Measurements from ENCODE around the gene NT5DC3.

Gene NT5DC3

GRCh38 chr12:103783744-103784664 is 57.0 kb downstream of the NT5DC3 start:
- DNase-seq (ENCODE audit: low read depth in 2 of 2): no peak

GRCh38 chr12:103782399-103782798 is 58.6 kb downstream of the NT5DC3 start:
- no peak for DNase-seq (ENCODE audit: low read depth in 2 of 2)

- DNase-seq (ENCODE audit: low read depth in 2 of 2): no peak
Measured at GRCh38 chr12:103780992-103781391, 60.0 kb downstream of the NT5DC3 start.

GRCh38 chr12:103780093-103780440 is 61.0 kb downstream of the NT5DC3 start:
- DNase-seq (ENCODE audit: low read depth in 2 of 2): no peak

- DNase-seq (ENCODE audit: low read depth in 2 of 2): no peak
Measured at GRCh38 chr12:103779410-103780092, 61.5 kb downstream of the NT5DC3 start.

GRCh38 chr12:103778781-103779180 is 62.3 kb downstream of the NT5DC3 start:
- no peak for DNase-seq (ENCODE audit: low read depth in 2 of 2)

- no peak for DNase-seq (ENCODE audit: low read depth in 2 of 2)
Measured at GRCh38 chr12:103774977-103775560, 66.0 kb downstream of the NT5DC3 start.

GRCh38 chr12:103773109-103773910 is 67.7 kb downstream of the NT5DC3 start:
- DNase-seq (ENCODE audit: low read depth in 2 of 2): no peak

GRCh38 chr12:103772367-103773108 is 68.5 kb downstream of the NT5DC3 start:
- DNase-seq (ENCODE audit: low read depth in 2 of 2): no peak

DNA sequence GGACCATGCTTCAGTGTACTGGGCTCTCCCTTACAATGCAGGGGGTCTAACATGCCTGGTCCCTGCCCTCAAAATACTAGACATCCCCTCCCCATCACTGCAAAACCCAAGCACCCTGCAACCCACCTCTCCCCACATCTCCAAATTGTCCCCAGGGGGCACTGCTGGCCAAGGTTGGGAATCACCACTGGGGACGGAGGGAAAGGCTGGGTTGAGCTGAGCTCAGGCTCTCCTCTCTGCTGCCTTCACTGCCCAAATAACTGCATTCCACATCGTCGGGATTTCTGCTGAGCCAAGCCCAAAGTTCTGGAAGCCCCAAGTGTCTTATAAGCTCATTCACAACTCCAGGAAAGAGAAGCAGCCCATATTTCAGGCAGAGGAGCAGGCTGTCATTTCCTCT is 69.6 kb downstream of the NT5DC3 start:
- no peak for DNase-seq (ENCODE audit: low read depth in 2 of 2)

DNA sequence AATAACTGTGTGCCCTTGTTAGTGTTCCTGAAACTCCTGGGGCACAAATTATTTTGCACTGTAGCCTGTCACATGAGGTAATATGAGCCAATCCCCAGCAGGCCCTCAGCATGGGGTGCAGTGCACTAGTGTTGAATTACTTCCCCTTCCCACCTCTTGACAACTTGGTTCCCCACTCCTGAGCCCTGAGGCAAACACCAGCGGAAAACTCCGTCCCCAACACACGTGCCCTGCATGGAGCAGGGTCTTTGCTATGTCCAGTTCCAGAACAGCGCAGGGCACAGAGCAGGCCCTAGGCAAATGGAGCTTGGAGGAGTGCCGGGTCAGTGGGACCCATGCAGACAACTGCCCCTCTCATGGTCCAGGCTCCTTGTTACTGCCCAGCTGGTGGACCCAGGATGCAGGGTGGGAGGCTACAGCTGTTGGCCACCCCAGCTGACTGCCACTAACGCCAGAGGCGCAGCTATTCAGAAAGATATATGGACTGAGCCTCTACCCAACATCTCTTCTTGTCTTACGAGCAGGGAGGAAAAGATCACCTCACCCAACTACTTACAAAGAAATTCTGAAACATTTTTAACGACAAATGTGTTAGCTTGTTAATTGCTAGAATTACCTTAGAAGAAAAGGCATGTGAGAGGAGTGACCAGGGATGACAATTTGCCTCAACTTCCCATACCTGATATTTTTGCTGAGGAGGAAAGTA is 71.6 kb downstream of the NT5DC3 start:
- DNase-seq (ENCODE audit: low read depth in 2 of 2): no peak

GRCh38 chr12:103768467-103769123 is 72.4 kb downstream of the NT5DC3 start:
- no peak for DNase-seq (ENCODE audit: low read depth in 2 of 2)

GRCh38 chr12:103766028-103766427 is 75.0 kb downstream of the NT5DC3 start:
- no peak for DNase-seq (ENCODE audit: low read depth in 2 of 2)

DNA sequence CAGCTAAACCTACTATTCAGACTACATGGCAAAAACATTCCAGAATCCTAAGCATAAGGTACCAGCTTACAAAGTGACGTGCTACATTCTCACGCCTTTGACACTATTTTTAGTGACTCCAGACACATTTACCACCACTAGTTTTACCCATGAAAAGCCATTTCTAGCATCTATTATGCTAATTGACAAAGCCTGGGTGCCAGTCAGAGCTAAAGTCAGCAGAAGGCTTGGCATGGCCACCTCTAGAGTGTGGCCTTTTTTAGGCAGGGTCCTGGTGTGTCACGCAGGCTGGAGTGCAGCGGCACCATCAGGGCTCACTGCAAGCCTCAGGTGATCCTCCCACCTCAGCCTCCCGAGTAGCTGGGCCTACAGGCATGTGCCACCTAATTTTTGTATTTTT is 75.7 kb downstream of the NT5DC3 start:
- no peak for DNase-seq (ENCODE audit: low read depth in 2 of 2)

DNA sequence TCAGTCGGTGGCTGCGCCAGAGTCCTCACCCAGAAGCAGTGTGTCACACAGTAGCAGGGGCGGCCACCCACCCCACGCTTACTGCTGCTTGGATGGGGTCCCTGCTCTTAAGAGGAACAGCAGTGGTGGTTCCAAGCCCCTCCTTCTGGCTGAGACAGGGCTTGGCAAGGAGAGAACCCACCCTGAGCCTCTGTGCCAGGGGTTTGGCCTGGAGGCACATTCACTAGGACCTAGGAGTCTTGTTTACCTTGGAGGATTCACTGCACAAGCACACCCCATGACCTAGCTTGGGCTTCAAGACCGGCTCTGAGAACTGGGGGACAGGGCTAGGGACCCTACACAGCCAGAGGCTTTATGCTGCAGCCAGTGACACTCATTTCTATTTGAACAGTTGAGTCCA is 78.6 kb downstream of the NT5DC3 start:
- DNase-seq (ENCODE audit: low read depth in 2 of 2): no peak

DNA sequence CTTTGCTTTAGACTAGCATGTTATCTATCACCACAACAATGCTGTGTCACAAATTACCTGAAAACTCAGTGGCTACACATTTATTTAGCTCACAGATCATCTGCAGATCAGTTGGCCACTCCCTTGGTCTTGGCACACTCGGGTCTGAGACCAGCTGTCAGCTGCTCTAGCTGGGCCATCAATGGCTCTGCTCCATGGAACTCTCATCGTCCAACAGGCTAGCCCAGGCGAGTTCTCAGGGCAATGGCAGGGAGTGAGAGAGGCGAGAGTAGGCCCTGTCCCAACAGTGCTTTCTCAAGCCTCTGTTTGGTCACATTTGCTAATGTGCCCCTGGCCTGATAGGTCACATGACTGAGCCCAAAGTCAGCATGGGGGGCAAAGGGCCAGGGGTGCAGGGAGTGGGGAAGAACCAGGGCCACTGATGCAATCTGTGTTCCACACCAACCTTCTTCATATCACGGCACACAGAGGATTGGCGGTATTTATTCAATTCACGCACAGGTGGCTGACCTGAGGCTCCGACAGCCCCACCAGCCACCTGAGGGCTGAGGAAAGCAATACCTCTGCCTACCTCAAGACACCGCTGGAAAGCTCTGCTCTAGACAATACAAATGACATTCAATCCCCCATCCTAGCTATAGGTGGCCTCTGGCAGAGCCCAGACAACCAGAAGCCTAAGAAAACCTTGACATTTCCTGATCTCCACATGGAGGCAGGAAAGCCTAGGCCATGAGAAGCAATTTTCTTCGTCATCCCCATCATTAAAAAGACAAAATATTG is 82.5 kb downstream of the NT5DC3 start:
- DNase-seq (ENCODE audit: low read depth in 2 of 2): no peak

DNA sequence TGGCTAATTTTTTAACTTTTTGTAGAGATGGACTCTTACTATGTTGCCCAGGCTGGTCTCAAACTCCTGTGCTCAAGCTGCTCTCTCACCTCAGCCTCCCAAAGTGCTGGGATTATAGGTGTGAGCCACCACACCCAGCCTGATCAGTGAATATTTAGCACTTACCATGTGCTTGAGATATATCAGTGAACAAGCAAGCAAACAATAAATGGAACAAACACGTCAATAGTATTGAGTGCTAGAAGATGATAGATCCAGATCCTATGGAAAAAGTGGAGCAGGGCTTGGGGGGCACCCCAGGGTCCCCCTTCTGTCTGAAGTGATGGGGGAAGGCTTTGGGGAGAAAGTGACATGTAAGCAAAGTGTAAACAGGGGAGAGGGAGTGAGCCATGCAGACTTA is 83.8 kb downstream of the NT5DC3 start:
- DNase-seq (ENCODE audit: low read depth in 2 of 2): no peak

DNA sequence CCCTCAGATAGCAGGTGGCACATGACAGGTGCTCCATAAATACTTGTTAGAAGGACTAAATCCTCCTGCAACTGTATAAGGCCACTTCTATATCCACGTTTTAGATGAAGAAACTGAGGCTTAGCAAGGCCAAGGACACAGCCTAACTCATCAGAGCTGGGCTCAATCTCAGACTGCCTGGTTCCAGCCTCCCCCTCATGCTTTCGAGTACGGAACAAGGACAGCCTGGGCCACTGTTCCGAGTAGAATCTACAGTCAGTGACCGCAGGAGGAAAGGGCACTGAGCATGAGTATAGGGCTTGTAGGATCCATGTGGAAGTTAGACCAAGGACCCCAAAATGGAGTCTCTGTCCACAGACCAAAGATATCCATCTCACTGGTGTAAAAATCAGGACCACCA is 84.6 kb downstream of the NT5DC3 start:
- no peak for DNase-seq (ENCODE audit: low read depth in 2 of 2)

- DNase-seq (ENCODE audit: low read depth in 2 of 2): no peak
Measured at GRCh38 chr12:103755425-103755824, 85.6 kb downstream of the NT5DC3 start.
